OCI-LY7 (cell line): ENCODE data around the gene RTL10. TPM values are rescaled to one million over a fixed set of nuclear protein-coding genes. Genes with fewer than 3 reads are reported as not detected.

Source experiments
- BruUV-seq: library from RNA; stranded (reverse); fragments of 400-500 nt; replicated peaks from 2 replicates; lab custom pipeline; 2021; lab: Mats Ljungman, UMichigan
- CTCF ChIA-PET: fragments of 300-600 bp; sonication (Branson Sonifier 250); formaldehyde crosslinking; loops from one replicate; lab custom pipeline; 2022; ENCODE audit warnings: antibody characterized with exemption; ENCODE audit not compliant: unreplicated experiment; lab: Charles Lee
- POLR2A ChIA-PET: fragments of 300-600 bp; sonication (Branson Sonifier 250); formaldehyde crosslinking; loops from one replicate; lab custom pipeline; 2022; ENCODE audit warnings: antibody characterized with exemption; lab: Charles Lee
- DNase-seq: peaks from one replicate; pipeline ENCODE4 v3.0.0-alpha.2; 2015; ENCODE audit warnings: low spot score
- H2AFZ ChIP-seq: fragments of 200-600 bp; sonication (generic), shearing (Covaris generic); 2 replicates; pipeline ENCODE4 v1.6.1; 2014; ENCODE audit warnings: mild to moderate bottlenecking, antibody characterized with exemption, low read length, moderate library complexity
- H3K27ac ChIP-seq: fragments of 200-600 bp; sonication (generic); 2 replicates; pipeline ENCODE4 v1.5.1; 2014; ENCODE audit warnings: mixed run types, low read depth, mild to moderate bottlenecking, moderate library complexity, low read length, inconsistent platforms; ENCODE audit not compliant: poor library complexity, severe bottlenecking
- H3K36me3 ChIP-seq: fragments of 200-600 bp; sonication (generic); 2 replicates; pipeline ENCODE4 v1.6.1; 2014; ENCODE audit warnings: mild to moderate bottlenecking, antibody characterized with exemption, low read length, moderate library complexity, mixed read lengths; ENCODE audit not compliant: insufficient read depth
- H3K4me1 ChIP-seq: fragments of 200-600 bp; sonication (generic); 2 replicates; pipeline ENCODE4 v1.5.1; 2014; ENCODE audit warnings: mild to moderate bottlenecking, low read length; ENCODE audit not compliant: insufficient read depth, poor library complexity, severe bottlenecking
- H3K4me2 ChIP-seq: fragments of 200-600 bp; sonication (generic); 2 replicates; pipeline ENCODE4 v1.6.1; 2014; ENCODE audit warnings: mild to moderate bottlenecking, low read length
- H3K4me3 ChIP-seq: fragments of 200-600 bp; sonication (generic); 2 replicates; pipeline ENCODE4 v1.5.1; 2014; ENCODE audit warnings: mild to moderate bottlenecking, low read depth, low read length; ENCODE audit not compliant: poor library complexity, severe bottlenecking
- H3K79me2 ChIP-seq: fragments of 200-600 bp; sonication (generic); 2 replicates; pipeline ENCODE4 v1.6.1; 2016; ENCODE audit warnings: low read depth, mild to moderate bottlenecking, low read length, moderate library complexity, mixed read lengths; ENCODE audit not compliant: insufficient read depth
- H3K9me2 ChIP-seq: fragments of 200-600 bp; sonication (generic); 2 replicates; pipeline ENCODE4 v1.6.1; 2016; ENCODE audit warnings: mild to moderate bottlenecking, low read length, mixed read lengths; ENCODE audit not compliant: insufficient read depth
- H3K9me3 ChIP-seq: fragments of 200-600 bp; sonication (generic); 2 replicates; pipeline ENCODE4 v1.6.1; 2014; ENCODE audit warnings: mild to moderate bottlenecking, mixed run types, low read length, mixed read lengths
- H4K20me1 ChIP-seq: fragments of 200-600 bp; sonication (generic); 2 replicates; pipeline ENCODE4 v1.6.1; 2014; ENCODE audit warnings: mild to moderate bottlenecking, antibody characterized with exemption, low read length, moderate library complexity, mixed read lengths; ENCODE audit not compliant: insufficient read depth
- CTCF ChIP-seq: fragments of 200-600 bp; sonication (generic); conservative IDR thresholded peaks from 2 replicates; pipeline ENCODE4 v1.5.1; 2014; ENCODE audit warnings: mild to moderate bottlenecking, antibody characterized with exemption, low read length, moderate library complexity, mixed read lengths
- EZH2phosphoT487 ChIP-seq: fragments of 200-600 bp; sonication (generic); IDR thresholded peaks from 2 replicates; pipeline ENCODE4 v1.6.1; 2018; ENCODE audit warnings: low read depth, borderline replicate concordance, mild to moderate bottlenecking, mixed run types, antibody characterized with exemption, low read length, moderate library complexity, mixed read lengths
- intact Hi-C: fragments of 100-400 bp; cut with micrococcal nuclease; formaldehyde crosslinking; loops from one replicate; pipeline ENCODE4 v1.10.0; 2022; ENCODE audit not compliant: unreplicated experiment
- total RNA-seq, 2 experiments: library from RNA; depleted of rRNA in 1 of 2; stranded (reverse); fragments of >200 nt in 1 of 2; shearing (Covaris generic) in 1 of 2; gene quantifications; 2 replicates each; pipeline ENCODE4 v1.2.3, GENCODE V29; 2014 to 2022

RTL10 gene
- total RNA-seq, 2 experiments from 2014 or later: 26.2 to 28.2 TPM

DNA sequence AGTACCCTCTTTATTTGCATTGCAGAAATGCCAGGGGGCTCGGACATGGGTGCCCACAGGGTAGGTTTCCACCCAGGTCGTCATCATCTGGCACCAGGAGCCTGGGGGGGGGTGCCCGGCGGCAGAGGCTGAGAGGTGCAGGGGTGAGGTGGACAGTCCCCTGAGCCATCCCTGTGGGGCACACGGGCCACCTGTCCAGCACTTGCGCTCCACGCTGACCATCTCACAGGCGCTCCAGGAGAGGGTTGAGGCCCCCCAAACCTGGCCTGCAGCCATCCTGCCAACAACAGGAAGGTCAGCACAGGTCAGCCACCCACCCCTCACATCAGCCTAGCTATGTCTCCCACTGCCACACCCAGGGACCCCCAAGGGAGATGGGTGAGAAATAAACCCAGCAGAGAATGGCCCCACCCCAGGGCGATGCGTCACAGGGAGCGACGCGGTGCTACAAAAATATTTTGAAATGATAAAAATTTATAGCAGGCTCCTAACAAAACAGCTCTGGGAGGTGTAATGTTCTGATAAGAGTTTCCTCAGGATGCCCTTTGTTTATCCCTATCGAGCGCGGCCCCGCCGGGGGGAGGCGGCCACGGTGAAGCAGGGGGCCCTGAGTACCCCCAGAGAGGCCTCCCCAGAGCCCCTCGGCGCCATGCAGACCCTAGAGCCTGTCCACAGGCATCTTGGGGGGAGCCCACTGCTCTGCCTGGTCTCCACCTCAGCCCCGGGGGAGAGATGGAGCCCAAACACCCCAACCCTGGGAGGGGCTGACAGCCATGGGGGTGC is 21.0 kb upstream of the RTL10 start:
- POLR2A ChIA-PET: no interaction called here
- BruUV-seq: no TSS peak
- intact Hi-C loops: no loop called here

DNA sequence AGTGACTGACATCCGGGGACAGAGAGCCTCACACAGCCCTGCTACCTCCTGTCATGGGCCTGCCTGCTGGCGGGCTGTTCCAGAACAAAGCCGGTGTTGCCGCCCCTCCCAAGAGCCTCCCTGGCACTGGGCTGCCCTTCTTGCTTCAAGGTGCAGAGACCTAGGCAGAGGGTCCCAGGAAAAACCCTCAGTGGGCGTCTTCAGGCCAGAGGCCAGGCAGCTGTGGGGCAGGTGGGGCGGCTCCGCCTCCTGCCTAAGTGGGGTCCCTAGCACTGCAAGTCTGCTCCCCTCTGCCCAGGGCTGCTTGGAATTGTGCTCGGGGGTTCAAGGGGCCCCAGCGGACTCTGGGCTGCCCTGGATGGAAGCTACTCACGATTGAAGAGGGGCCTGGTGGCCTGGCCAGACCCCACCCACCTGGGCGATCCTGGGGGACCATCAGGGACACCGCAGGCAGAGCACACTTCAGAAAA is 20.4 kb upstream of the RTL10 start:
- TF ChIP-seq EZH2phosphoT487 (no peak), CTCF (no peak)
- BruUV-seq: no TSS peak
- Histone ChIP-seq H3K4me2 (no peak overlapping the region), H3K27ac (no peak overlapping the region), H4K20me1 (no peaks in the 10 kb centered on the region), H3K36me3 (no peaks in the 10 kb centered on the region), H2AFZ (no peak overlapping the region), H3K4me1 (peaks cover 16% of the 10 kb centered on the region), H3K9me3 (no peaks in the 10 kb centered on the region), H3K79me2 (no peaks in the 10 kb centered on the region), H3K4me3 (no peak overlapping the region), H3K9me2 (no peaks in the 10 kb centered on the region)
- intact Hi-C loops: no loop called here
- ChIA-PET CTCF (no interaction called here), POLR2A (no interaction called here)
- no peak for DNase-seq

More for the DNA sequence above, 21.0 kb upstream of the RTL10 start:
- Histone ChIP-seq H3K27ac (no peak overlapping the region), H4K20me1 (no peaks in the 10 kb centered on the region), H2AFZ (no peak overlapping the region), H3K36me3 (no peaks in the 10 kb centered on the region), H3K4me2 (no peak overlapping the region), H3K4me3 (no peak overlapping the region), H3K4me1 (peaks cover 16% of the 10 kb centered on the region), H3K9me2 (no peaks in the 10 kb centered on the region), H3K9me3 (no peaks in the 10 kb centered on the region), H3K79me2 (no peaks in the 10 kb centered on the region)
- no peak for TF ChIP-seq CTCF
- TF ChIP-seq EZH2phosphoT487: no peak
- CTCF ChIA-PET: no interaction called here
- no peak for DNase-seq
